Upper lobe of left lung (tissue), 4 donors: ENCODE measurements around the gene HAX1.
"Not testable (repeated sequence)": the region's sequence is repeated elsewhere in the genome, so short reads cannot be mapped to it uniquely, and the experiment has no call there.

Experiments used
- CTCF ChIP-seq, 6 experiments: fragments of 450-650 bp in 4 of 6; fragments of 200-600 bp in 2 of 6; sonication (generic) in 2 of 6; IDR thresholded peaks; one replicate each; pipeline ENCODE4 v1.5.1; 2016 to 2019; ENCODE audit warnings: antibody characterized with exemption in 6 of 6
- POLR2AphosphoS5 ChIP-seq, 2 donors: sonication (generic); formaldehyde crosslinking; IDR thresholded peaks; one replicate each; pipeline ENCODE4 v1.5.1; 2017; ENCODE audit warnings: antibody characterized with exemption in 2 of 2

- TF ChIP-seq CTCF, POLR2AphosphoS5 (IDR thresholded peaks at IDR 0.05): not testable (repeated sequence)
Measured at GRCh38 chr1:154287591-154287990, 15.2 kb downstream of the HAX1 start.
